Vagina (tissue), 2 donors: ENCODE data around the gene RCL1.

ENCODE experiments used
- CTCF ChIP-seq, 3 experiments: fragments of 450-650 bp in 2 of 3; fragments of 200-600 bp in 1 of 3; sonication (generic) in 1 of 3; IDR thresholded peaks; one replicate each; pipeline ENCODE4 v1.5.1; 2017 to 2019; ENCODE audit warnings: antibody characterized with exemption in 3 of 3, mild to moderate bottlenecking in 2 of 3, moderate library complexity in 2 of 3
- POLR2A ChIP-seq, 2 donors: fragments of 450-650 bp; IDR thresholded peaks; one replicate each; pipeline ENCODE4 v1.6.1; 2017; ENCODE audit warnings: antibody characterized with exemption in 2 of 2, mild to moderate bottlenecking in 2 of 2, moderate library complexity in 2 of 2

- TF ChIP-seq CTCF (IDR thresholded peaks at IDR 0.05), result no peak
- TF ChIP-seq POLR2A (IDR thresholded peaks at IDR 0.05), result no peak
Observed at GRCh38 chr9:4764033-4764432, 28.7 kb upstream of the RCL1 start.
